HG03520 (cell line): ENCODE measurements around the gene SFN.

ENCODE experiments used
- ATAC-seq: cut with Tn5 transposase; IDR thresholded peaks from one replicate; pipeline ENCODE4 v1.9.1; 2021; ENCODE audit warnings: mild to moderate bottlenecking, moderate library complexity; ENCODE audit not compliant: unreplicated experiment

Gene SFN

DNA sequence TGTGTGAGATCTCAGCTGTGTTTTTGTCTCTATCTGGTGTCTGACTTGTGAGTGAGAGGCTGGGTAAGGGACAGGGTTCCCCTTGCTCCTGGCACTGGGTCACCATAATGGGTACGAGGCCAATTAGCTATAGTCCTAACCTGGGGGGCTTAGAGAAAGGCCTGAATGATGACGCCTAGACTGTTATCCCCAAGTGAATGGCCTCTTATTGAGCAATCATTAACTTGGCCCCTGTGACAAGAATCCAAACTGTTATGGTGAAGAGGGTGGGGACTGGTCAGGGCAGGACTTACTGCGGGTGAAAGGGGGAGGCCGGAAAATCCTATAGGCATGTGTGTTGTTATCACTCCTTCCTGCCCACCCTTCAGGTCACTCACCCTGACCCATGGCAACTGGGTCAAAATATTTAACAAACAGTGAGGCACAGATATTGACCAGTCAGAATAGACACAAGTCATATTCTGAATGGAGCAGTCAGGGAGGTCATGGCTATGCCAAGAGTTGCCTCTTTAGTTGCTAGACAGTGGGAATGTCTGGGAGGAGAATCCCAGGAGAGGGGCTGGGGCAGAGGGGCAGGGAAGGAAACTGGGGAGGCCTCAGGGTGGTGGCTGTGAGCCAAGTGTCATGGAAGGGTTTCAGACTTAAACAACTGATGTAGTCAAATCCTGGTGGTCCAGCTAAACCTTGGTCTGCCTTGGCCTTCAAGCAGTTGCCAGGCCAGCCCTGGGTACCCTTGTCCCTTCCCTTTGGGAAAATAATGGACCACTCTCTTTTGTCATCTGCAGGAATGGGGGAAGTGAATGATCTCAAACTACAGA, 47.6 kb downstream of the SFN start:
- ATAC-seq = no peak

DNA sequence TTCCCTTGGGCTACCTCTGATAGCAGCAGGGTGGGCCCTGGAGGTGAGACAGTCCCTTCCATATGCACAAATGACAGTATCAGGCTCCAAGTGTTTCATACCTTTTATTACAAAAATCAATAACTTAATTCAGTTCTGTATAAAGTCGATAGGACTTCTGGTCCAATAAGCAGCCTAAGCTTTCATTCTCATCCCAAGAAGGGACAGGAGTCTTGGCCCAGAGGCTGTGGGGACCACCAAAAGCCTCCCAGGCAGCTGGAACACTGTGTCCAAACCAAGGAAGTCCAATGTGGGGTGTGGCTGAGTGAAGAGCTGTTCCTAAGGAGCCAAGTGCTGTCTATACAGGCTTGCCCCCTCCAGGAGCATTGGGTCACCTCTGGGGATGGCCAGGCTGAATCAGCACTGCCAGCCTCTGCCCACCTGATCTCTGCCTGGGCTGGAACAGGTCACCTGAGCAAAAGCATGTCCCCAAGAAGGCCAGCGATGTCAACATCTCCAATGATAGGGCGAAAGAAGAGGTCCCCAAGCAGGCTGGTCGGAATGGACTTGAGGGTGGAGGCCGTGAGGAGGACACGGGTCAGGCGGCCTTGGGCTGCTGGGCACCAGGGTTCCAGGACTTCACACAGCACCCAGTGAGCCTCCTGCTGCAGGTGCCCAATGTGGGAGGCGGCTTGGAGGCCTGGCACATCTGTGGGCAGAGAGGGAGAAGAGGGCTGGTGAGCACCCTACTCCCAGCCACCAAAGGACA, 48.6 kb downstream of the SFN start:
- ATAC-seq = no peak

DNA sequence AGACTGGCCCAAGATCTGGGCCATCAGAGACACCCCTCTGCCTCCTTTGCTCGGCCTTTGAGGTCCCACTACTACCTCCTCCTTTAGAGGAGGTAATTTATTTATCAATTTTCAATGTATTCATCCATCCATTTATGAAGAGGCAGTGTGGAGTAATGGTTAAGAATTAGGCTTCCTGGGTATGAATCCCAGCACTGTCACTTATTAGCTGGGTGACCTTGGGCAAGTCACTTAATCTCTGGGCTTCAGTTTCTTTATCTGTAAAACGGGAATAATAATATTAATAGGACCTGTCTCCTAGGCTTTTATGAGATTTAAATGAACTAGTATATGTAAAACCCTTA, 49.2 kb downstream of the SFN start:
- ATAC-seq = no peak

DNA sequence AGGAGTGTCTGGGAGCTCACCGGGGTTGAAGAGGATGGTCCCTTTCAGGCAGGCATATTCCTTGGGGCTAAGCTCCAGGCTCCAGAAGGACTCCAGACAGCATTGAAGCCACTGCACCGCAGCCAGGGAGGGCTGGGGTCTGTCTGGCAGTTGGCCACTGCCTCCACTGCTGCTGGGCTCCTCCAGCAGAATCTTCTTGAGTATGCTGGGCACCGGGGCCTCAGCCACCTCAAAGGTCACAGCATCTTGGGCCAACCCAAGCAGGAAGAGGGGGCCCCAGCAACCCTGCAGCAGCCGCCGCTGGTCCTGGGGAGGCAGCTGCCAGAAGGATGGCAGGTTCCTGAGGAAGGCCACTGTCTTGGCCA, 50.4 kb downstream of the SFN start:
- ATAC-seq = no peak
